ENCODE results near the gene CSTF1. TPM values are rescaled to one million over a fixed set of nuclear protein-coding genes. Genes with fewer than 3 reads are reported as not detected.

CSTF1 gene
- total RNA-seq, 1 donor, result 25.0 TPM

DNA sequence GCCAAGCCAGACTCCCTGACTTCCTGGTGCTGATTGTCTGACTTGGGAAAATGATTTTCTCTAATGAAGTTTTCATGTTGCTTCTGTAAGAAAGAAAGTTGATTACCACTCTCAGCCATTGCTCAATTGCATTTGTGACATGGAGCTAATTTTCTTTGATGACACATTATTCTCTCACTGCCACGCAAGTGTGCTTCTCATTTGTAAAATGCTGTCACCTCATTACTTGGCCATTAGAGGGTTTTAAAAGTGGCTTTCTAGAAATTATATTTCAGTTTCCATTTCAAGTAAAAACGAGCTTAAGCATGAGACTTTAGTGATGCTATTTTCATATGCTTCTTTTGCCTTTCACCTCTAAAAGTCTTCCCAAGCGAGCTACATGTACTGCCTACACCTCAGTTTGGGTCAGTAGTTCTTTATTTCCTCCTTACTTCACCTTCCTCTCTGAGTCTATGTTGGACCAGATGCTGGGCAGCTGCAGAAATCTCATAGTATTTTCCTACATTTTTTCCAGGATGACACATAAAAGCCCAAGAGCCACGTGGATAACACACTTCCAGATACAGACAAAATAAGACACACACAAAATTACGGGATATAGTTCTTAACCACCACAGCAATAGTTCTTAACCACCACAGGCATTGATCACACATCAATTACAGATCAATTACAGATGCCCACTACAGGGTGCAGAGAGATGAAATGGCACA lies 39.9 kb upstream of the CSTF1 start:
- Histone ChIP-seq H4K20me1 (ENCODE audit: insufficient read depth, low read length) (no peaks in the 10 kb centered on the region), H2AFZ (ENCODE audit: low read length) (no peak overlapping the region), H3K27ac (ENCODE audit: low read depth, low read length) (no peak overlapping the region), H3K9me3 (ENCODE audit: low read depth, low read length) (no peaks in the 10 kb centered on the region), H3K4me3 (ENCODE audit: insufficient read depth, low read length) (no peak overlapping the region), H3K4me1 (ENCODE audit: insufficient read depth, low read length) (peaks cover 9% of the 10 kb centered on the region), H3K4me2 (ENCODE audit: insufficient read depth, low read length) (no peak overlapping the region), H3K79me2 (ENCODE audit: insufficient read depth, low read length) (no peaks in the 10 kb centered on the region), H3K36me3 (ENCODE audit: insufficient read depth, low read length) (no peaks in the 10 kb centered on the region), H3K27me3 (ENCODE audit: insufficient read depth, low read length) (no peaks in the 10 kb centered on the region)
- peak; percentile 50 for DNase-seq (ENCODE audit: insufficient read length, low spot score, missing footprints)
- TF ChIP-seq, protein P1, sequence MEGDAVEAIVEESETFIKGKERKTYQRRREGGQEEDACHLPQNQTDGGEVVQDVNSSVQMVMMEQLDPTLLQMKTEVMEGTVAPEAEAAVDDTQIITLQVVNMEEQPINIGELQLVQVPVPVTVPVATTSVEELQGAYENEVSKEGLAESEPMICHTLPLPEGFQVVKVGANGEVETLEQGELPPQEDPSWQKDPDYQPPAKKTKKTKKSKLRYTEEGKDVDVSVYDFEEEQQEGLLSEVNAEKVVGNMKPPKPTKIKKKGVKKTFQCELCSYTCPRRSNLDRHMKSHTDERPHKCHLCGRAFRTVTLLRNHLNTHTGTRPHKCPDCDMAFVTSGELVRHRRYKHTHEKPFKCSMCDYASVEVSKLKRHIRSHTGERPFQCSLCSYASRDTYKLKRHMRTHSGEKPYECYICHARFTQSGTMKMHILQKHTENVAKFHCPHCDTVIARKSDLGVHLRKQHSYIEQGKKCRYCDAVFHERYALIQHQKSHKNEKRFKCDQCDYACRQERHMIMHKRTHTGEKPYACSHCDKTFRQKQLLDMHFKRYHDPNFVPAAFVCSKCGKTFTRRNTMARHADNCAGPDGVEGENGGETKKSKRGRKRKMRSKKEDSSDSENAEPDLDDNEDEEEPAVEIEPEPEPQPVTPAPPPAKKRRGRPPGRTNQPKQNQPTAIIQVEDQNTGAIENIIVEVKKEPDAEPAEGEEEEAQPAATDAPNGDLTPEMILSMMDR (IDR thresholded peaks at IDR 0.05; ENCODE audit: extremely low read depth, low read depth, low read length), result no peak

DNA sequence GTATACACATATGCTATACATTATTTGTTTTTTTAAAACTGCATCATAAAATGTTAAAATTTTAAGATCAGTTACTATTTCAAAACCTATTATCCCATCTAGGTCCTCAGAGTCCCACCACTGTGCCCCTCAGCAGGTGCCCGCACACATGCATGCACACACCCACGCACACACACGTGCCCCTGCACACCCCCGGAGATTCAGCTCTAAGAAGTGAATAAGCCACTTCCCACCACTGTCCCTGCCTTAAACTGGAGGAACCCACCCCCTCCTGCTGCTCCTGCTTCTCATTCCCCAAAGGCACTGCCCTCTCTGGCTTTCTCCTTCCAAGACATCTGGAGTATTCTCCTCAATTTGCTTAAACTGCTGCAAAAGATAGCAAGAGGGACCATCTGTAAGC lies 39.1 kb upstream of the CSTF1 start:
- Histone ChIP-seq H3K27me3 (ENCODE audit: insufficient read depth, low read length) (no peaks in the 10 kb centered on the region), H2AFZ (ENCODE audit: low read length) (no peak overlapping the region), H3K4me1 (ENCODE audit: insufficient read depth, low read length) (peaks cover 9% of the 10 kb centered on the region), H3K4me3 (ENCODE audit: insufficient read depth, low read length) (no peak overlapping the region), H3K4me2 (ENCODE audit: insufficient read depth, low read length) (no peak overlapping the region), H3K36me3 (ENCODE audit: insufficient read depth, low read length) (no peaks in the 10 kb centered on the region), H3K79me2 (ENCODE audit: insufficient read depth, low read length) (no peaks in the 10 kb centered on the region), H3K27ac (ENCODE audit: low read depth, low read length) (no peak overlapping the region), H4K20me1 (ENCODE audit: insufficient read depth, low read length) (no peaks in the 10 kb centered on the region), H3K9me3 (ENCODE audit: low read depth, low read length) (no peaks in the 10 kb centered on the region)
- DNase-seq (ENCODE audit: insufficient read length, low spot score, missing footprints), result peak; percentile 43
- TF ChIP-seq, protein P1 (IDR thresholded peaks at IDR 0.05; ENCODE audit: extremely low read depth, low read depth, low read length), result no peak

- H3K4me2 ChIP-seq (ENCODE audit: insufficient read depth, low read length), result peak overlapping the region; percentile 71
- no peak overlapping the region for H3K27ac ChIP-seq (ENCODE audit: low read depth, low read length)
- H3K36me3 ChIP-seq (ENCODE audit: insufficient read depth, low read length), result no peaks in the 10 kb centered on the region
- peaks cover 13% of the 10 kb centered on the region for H3K4me1 ChIP-seq (ENCODE audit: insufficient read depth, low read length)
- TF ChIP-seq, protein P1 (IDR thresholded peaks at IDR 0.05; ENCODE audit: extremely low read depth, low read depth, low read length), result no peak
- peaks cover 2% of the 10 kb centered on the region for H4K20me1 ChIP-seq (ENCODE audit: insufficient read depth, low read length)
- H3K79me2 ChIP-seq (ENCODE audit: insufficient read depth, low read length), result peaks cover 28% of the 10 kb centered on the region
- no peak for DNase-seq (ENCODE audit: insufficient read length, low spot score, missing footprints)
- no peaks in the 10 kb centered on the region for H3K27me3 ChIP-seq (ENCODE audit: insufficient read depth, low read length)
- peak overlapping the region; percentile 75 for H3K4me3 ChIP-seq (ENCODE audit: insufficient read depth, low read length)
- peak overlapping the region; percentile 64 for H2AFZ ChIP-seq (ENCODE audit: low read length)
- H3K9me3 ChIP-seq (ENCODE audit: low read depth, low read length), result no peaks in the 10 kb centered on the region
Observed at GRCh38 chr20:56358070-56358469, 34.4 kb upstream of the CSTF1 start.

DNA sequence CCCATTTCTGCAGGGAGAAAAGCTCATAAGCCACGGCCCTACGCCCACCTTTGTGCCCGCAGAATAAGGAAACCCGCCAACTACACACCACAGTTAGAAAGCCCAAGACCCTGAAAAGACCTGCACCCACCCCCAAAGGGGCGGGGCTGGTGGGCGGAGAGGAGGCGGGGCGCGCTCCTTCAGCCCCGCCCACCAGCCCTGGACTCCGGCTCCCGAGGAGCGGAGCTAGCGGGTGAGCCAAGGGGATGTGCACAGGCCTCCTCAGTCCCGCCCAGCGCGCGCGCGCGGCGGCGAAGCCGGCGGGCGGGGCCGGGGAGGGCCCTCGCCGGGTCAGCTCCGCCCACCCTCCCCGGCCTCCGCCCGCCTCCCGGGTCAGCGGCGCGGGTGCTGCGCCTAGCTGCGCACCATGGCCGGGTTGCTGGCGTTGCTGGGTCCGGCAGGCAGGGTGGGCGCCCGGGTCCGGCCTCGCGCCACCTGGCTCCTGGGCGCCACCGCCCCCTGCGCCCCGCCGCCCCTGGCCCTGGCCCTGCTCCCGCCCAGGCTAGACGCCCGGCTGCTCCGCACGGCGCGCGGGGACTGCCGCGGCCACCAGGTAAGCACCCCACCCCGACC lies 33.7 kb upstream of the CSTF1 start, which contains the start of gene FAM210B:
Gene FAM210B, plus strand, starts transcription at position 375 of the 612 bp plus-strand sequence. Its CDS starts 32 bp downstream, at position 407.
- DNase-seq (ENCODE audit: insufficient read length, low spot score, missing footprints), result peak; percentile 100
- Histone ChIP-seq H3K27ac (ENCODE audit: low read depth, low read length) (peak within 1 kb of the TSS; percentile 62), H2AFZ (ENCODE audit: low read length) (peak within 1 kb of the TSS; percentile 87), H3K79me2 (ENCODE audit: insufficient read depth, low read length) (peaks cover 34% of the 10 kb centered on the region), H3K27me3 (ENCODE audit: insufficient read depth, low read length) (no peaks in the 10 kb centered on the region), H3K36me3 (ENCODE audit: insufficient read depth, low read length) (no peaks in the 10 kb centered on the region), H4K20me1 (ENCODE audit: insufficient read depth, low read length) (peaks cover 9% of the 10 kb centered on the region), H3K4me1 (ENCODE audit: insufficient read depth, low read length) (peaks cover 14% of the 10 kb centered on the region), H3K9me3 (ENCODE audit: low read depth, low read length) (no peaks in the 10 kb centered on the region), H3K4me2 (ENCODE audit: insufficient read depth, low read length) (peak within 1 kb of the TSS; percentile 89), H3K4me3 (ENCODE audit: insufficient read depth, low read length) (peak within 1 kb of the TSS; percentile 75)
- TF ChIP-seq, protein P1 (IDR thresholded peaks at IDR 0.05; ENCODE audit: extremely low read depth, low read depth, low read length), result no peak
